GM21825 (cell line): ENCODE measurements around the gene MEF2A.

Source experiments
- ATAC-seq: cut with Tn5 transposase; IDR thresholded peaks from one replicate; pipeline ENCODE4 v1.9.1; 2021; ENCODE audit warnings: mild to moderate bottlenecking, moderate library complexity; ENCODE audit not compliant: unreplicated experiment

The MEF2A gene

GRCh38 chr15:99605490-99605931 lies 39.7 kb downstream of the MEF2A start:
- no peak for ATAC-seq

GRCh38 chr15:99605990-99606389 lies 40.2 kb downstream of the MEF2A start:
- ATAC-seq, result no peak

GRCh38 chr15:99606646-99607045 lies 40.9 kb downstream of the MEF2A start:
- ATAC-seq, result no peak

GRCh38 chr15:99613481-99613880 lies 47.7 kb downstream of the MEF2A start:
- ATAC-seq, result no peak

- ATAC-seq, result peak; percentile 33
Measured at GRCh38 chr15:99613887-99614647, 48.3 kb downstream of the MEF2A start.

- ATAC-seq, result peak; percentile 53
Measured at GRCh38 chr15:99614749-99615288, 49.0 kb downstream of the MEF2A start.

- no peak for ATAC-seq
Measured at GRCh38 chr15:99615460-99615859, 49.7 kb downstream of the MEF2A start.

- ATAC-seq, result no peak
Measured at GRCh38 chr15:99616129-99616528, 50.3 kb downstream of the MEF2A start.

- no peak for ATAC-seq
Measured at GRCh38 chr15:99616773-99617342, 51.1 kb downstream of the MEF2A start.

GRCh38 chr15:99618941-99619411 lies 53.2 kb downstream of the MEF2A start:
- ATAC-seq, result no peak

GRCh38 chr15:99619712-99620111 lies 53.9 kb downstream of the MEF2A start:
- ATAC-seq, result no peak

- ATAC-seq, result no peak
Measured at GRCh38 chr15:99620178-99620577, 54.4 kb downstream of the MEF2A start.

- ATAC-seq, result no peak
Measured at GRCh38 chr15:99621767-99622166, 56.0 kb downstream of the MEF2A start.

- ATAC-seq, result no peak
Measured at GRCh38 chr15:99628374-99629001, 62.7 kb downstream of the MEF2A start.

GRCh38 chr15:99630607-99631131 lies 64.9 kb downstream of the MEF2A start:
- no peak for ATAC-seq

GRCh38 chr15:99631255-99631654 lies 65.5 kb downstream of the MEF2A start:
- ATAC-seq, result peak; percentile 94

GRCh38 chr15:99632521-99632920 lies 66.7 kb downstream of the MEF2A start:
- ATAC-seq, result no peak

- ATAC-seq, result no peak
Measured at GRCh38 chr15:99633655-99634054, 67.9 kb downstream of the MEF2A start.

- ATAC-seq, result no peak
Measured at GRCh38 chr15:99634576-99634975, 68.8 kb downstream of the MEF2A start.

- ATAC-seq, result no peak
Measured at GRCh38 chr15:99635145-99635544, 69.4 kb downstream of the MEF2A start.

GRCh38 chr15:99635794-99636193 lies 70.0 kb downstream of the MEF2A start:
- ATAC-seq, result peak; percentile 66
